ENCODE data around the gene CAB39. TPM values are rescaled to one million over a fixed set of nuclear protein-coding genes. Genes with fewer than 3 reads are reported as not detected.

The CAB39 gene
- total and polyA plus RNA-seq, 2 experiments from 2014 or later = 18.7 to 67.5 TPM

- Histone ChIP-seq H3F3A (replicated peaks; ENCODE audit: low read depth) (no peaks in the 10 kb centered on the region), H3K27me3 (ENCODE audit: insufficient read depth) (no peaks in the 10 kb centered on the region), H3K36me3 (ENCODE audit: insufficient read depth) (no peaks in the 10 kb centered on the region), H3K4me2 (no peak overlapping the region), H3K4me1 (ENCODE audit: insufficient read depth) (peaks cover 11% of the 10 kb centered on the region; the same call in 1 of the 2 replicates), H3K27ac (ENCODE audit: low read depth) (no peak overlapping the region), H3K4me3 (no peak overlapping the region), H3K79me2 (replicated peaks; ENCODE audit: insufficient read depth) (peaks cover 99% of the 10 kb centered on the region), H2AFZ (no peak overlapping the region), H4K20me1 (replicated peaks; ENCODE audit: insufficient read depth) (peaks cover 7% of the 10 kb centered on the region), H3K9me2 (ENCODE audit: insufficient read depth) (no peaks in the 10 kb centered on the region)
- ATAC-seq (no peak), DNase-seq (ENCODE audit: low spot score) (no peak)
- Mint-ChIP-seq H3K27me3 (ENCODE audit: insufficient read depth, low read depth, poor library complexity) (no peaks in the 10 kb centered on the region), H3K4me1 (peaks cover 23% of the 10 kb centered on the region), H3K36me3 (ENCODE audit: low read depth) (peaks cover 6% of the 10 kb centered on the region; the same call in 1 of the 3 replicates), H3K9me3 (no peaks in the 10 kb centered on the region), H3K27ac (no peak overlapping the region), H3K4me3 (no peak overlapping the region)
- TF ChIP-seq POLR2AphosphoS5 (IDR thresholded peaks at IDR 0.05; ENCODE audit: low read depth) (no peak), EZH2 (IDR thresholded peaks at IDR 0.05; ENCODE audit: low read depth, unreplicated experiment) (no peak), ZNF462 (CRISPR knock-in tag; IDR thresholded peaks at IDR 0.05) (no peak), ZNF114 (CRISPR knock-in tag; IDR thresholded peaks at IDR 0.05) (no peak), EZH2phosphoT487 (IDR thresholded peaks at IDR 0.05; ENCODE audit: unreplicated experiment) (no peak), STAT1 (IDR thresholded peaks at IDR 0.05; ENCODE audit: unreplicated experiment) (no peak), ETS1 (IDR thresholded peaks at IDR 0.05) (no peak), ZNF331 (CRISPR knock-in tag; IDR thresholded peaks at IDR 0.05; ENCODE audit: low read depth) (no peak), CTCF (conservative IDR thresholded peaks at IDR 0.05; ENCODE audit: low read depth in 2 of 2) (no peak), CREB1 (CRISPR knock-in tag; IDR thresholded peaks at IDR 0.05; ENCODE audit: low read depth) (no peak), NANOG (IDR thresholded peaks at IDR 0.05; ENCODE audit: borderline replicate concordance) (no peak), JUNB (IDR thresholded peaks at IDR 0.05; ENCODE audit: unreplicated experiment) (no peak), REST (IDR thresholded peaks at IDR 0.05; ENCODE audit: unreplicated experiment) (no peak)
Observed at GRCh38 chr2:230739961-230740360, 27.3 kb downstream of the CAB39 start.
